GM12874 (cell line): Measurements from ENCODE around the gene AGMO.

Experiments
- CTCF ChIP-seq: IDR thresholded peaks from 2 replicates; pipeline ENCODE4 v1.5.1; 2011; ENCODE audit warnings: low read depth, mild to moderate bottlenecking, control low read depth, low read length, moderate library complexity; ENCODE audit not compliant: insufficient read depth

Gene AGMO

DNA sequence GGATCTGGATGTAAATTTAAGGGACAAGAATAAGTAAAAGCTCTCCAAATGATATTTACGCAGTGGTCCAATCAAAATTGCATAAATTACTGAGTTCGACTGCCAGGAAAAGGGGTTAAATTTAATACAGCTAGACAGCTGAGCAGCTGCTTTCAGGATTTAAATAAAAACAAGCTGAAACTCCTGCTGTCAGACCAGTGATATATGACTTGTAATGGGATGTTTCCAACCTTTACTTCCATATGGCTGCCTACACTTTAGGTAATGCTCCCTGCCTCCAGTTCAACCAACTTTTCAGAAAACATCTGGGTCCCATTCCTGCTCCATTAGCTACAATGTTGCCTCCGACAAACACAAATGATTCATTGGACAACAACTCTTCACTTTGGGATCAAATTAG lies 333.0 kb downstream of the AGMO start:
- TF ChIP-seq CTCF, result no peak

- no peak for TF ChIP-seq CTCF
These were observed 335.8 kb downstream of the AGMO start for GRCh38 chr7:15225981-15226380.

DNA sequence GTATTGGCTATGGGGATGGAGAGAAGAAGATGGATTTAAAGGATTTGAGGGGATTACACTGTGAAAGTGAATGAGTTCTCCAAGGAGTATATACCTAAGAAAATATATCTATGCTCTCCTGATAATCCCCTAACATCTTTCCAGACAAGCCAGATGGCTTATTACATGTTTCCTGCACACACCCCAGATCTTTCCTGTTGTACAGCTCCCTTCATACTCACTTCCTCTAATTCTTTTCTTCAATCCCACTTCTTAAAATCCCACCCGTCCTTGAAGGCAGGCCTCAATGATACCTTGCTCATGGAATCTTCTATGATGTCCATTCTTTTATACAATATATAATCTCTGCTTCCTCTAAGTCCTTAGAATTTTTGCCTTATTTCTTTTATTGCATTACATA lies 342.1 kb downstream of the AGMO start:
- no peak for TF ChIP-seq CTCF

- TF ChIP-seq CTCF, result no peak
These were observed 343.6 kb downstream of the AGMO start for GRCh38 chr7:15218261-15218660.

GRCh38 chr7:15215616-15216015 lies 346.2 kb downstream of the AGMO start:
- TF ChIP-seq CTCF, result no peak

GRCh38 chr7:15214976-15215375 lies 346.8 kb downstream of the AGMO start:
- no peak for TF ChIP-seq CTCF

DNA sequence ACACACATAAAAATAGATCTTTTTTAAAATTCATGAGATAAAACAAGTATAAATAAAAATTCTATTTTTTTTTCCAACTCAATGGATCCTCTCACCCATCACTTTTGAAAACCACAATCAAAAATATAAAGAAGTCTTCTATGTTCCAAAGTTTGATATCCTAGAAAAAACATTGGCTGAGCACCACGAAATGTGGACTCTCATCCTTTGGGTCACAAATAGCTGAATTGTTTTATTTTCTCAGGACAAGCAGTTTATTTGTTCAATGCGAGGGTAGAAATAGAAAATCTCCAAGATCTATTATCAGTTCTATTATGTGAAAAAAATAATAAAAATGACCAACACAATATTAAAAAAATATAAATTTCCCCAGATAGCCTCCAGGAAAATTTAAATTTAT lies 348.7 kb downstream of the AGMO start:
- TF ChIP-seq CTCF, result no peak

DNA sequence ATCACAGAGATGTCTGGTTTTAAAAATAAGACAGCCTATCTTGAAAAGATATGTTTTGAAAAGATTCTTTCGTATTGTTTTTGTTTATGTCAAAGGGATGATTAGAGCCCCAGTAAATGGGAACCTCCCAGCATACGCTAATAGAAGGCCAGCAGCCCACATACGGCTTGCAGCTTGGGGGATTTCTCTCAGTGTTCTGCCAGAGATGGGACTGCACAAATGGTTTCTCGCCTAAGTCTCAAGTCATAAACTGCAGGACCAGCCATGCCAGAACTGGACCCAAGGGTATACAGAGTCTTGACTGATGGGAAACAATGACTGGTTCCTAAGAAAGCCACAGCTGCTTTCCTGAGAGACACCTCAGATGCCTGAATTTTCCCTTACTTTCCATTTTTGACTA lies 352.4 kb downstream of the AGMO start:
- TF ChIP-seq CTCF, result no peak
